ENCODE results near the gene CSTPP1. TPM values are rescaled to one million over a fixed set of nuclear protein-coding genes. Genes with fewer than 3 reads are reported as not detected.

CSTPP1 gene
- total RNA-seq, 1 experiment from 2014 or later, result 11.3 TPM

GRCh38 chr11:47171856-47172255 lies 235.3 kb downstream of the CSTPP1 start:
- Histone ChIP-seq H3K27me3 (replicated peaks) (no peaks in the 10 kb centered on the region), H3K9me3 (replicated peaks) (no peaks in the 10 kb centered on the region), H3K4me3 (no peak overlapping the region), H3K27ac (no peak overlapping the region), H3K4me1 (replicated peaks) (peaks cover 8% of the 10 kb centered on the region), H3K36me3 (peaks cover 90% of the 10 kb centered on the region)
- DNase-seq (ENCODE audit: low read depth in 1 of 2, low spot score in 2 of 2), result no peak

- peaks cover 13% of the 10 kb centered on the region for H3K4me1 ChIP-seq (replicated peaks)
- DNase-seq (ENCODE audit: low read depth in 1 of 2, low spot score in 2 of 2), result no peak
- peaks cover 80% of the 10 kb centered on the region for H3K36me3 ChIP-seq
- H3K4me3 ChIP-seq, result no peak overlapping the region
- H3K27ac ChIP-seq, result no peak overlapping the region
- no peaks in the 10 kb centered on the region for H3K27me3 ChIP-seq (replicated peaks)
- H3K9me3 ChIP-seq (replicated peaks), result no peaks in the 10 kb centered on the region
Observed at GRCh38 chr11:47172740-47173336, 236.3 kb downstream of the CSTPP1 start.

GRCh38 chr11:47175746-47176327 lies 239.3 kb downstream of the CSTPP1 start:
- Histone ChIP-seq H3K4me1 (replicated peaks) (peaks cover 14% of the 10 kb centered on the region), H3K27ac (peak overlapping the region; percentile 84), H3K36me3 (peaks cover 66% of the 10 kb centered on the region), H3K27me3 (replicated peaks) (no peaks in the 10 kb centered on the region), H3K4me3 (peak overlapping the region; percentile 86), H3K9me3 (replicated peaks) (no peaks in the 10 kb centered on the region)
- no peak for DNase-seq (ENCODE audit: low read depth in 1 of 2, low spot score in 2 of 2)

GRCh38 chr11:47176328-47177228 lies 240.0 kb downstream of the CSTPP1 start, which contains the start of gene ARFGAP2:
Gene ARFGAP2, minus strand, starts transcription at chr11:47176879. Its CDS starts 26 bp downstream, at chr11:47176853.
- Histone ChIP-seq H3K36me3 (peaks cover 59% of the 10 kb centered on the region), H3K27ac (peak within 1 kb of the TSS; percentile 84), H3K9me3 (replicated peaks) (no peaks in the 10 kb centered on the region), H3K4me3 (peak within 1 kb of the TSS; percentile 86), H3K4me1 (replicated peaks) (peaks cover 14% of the 10 kb centered on the region), H3K27me3 (replicated peaks) (no peaks in the 10 kb centered on the region)
- peak; percentile 91 to 96 for DNase-seq (ENCODE audit: low read depth in 1 of 2, low spot score in 2 of 2)

GRCh38 chr11:47177229-47177845 lies 240.8 kb downstream of the CSTPP1 start:
- Histone ChIP-seq H3K27ac (peak overlapping the region; percentile 64), H3K4me1 (replicated peaks) (peaks cover 14% of the 10 kb centered on the region), H3K9me3 (replicated peaks) (no peaks in the 10 kb centered on the region), H3K27me3 (replicated peaks) (no peaks in the 10 kb centered on the region), H3K4me3 (peak overlapping the region; percentile 86), H3K36me3 (peaks cover 51% of the 10 kb centered on the region)
- DNase-seq (ENCODE audit: low read depth in 1 of 2, low spot score in 2 of 2), result peak; percentile 80 to 85

DNA sequence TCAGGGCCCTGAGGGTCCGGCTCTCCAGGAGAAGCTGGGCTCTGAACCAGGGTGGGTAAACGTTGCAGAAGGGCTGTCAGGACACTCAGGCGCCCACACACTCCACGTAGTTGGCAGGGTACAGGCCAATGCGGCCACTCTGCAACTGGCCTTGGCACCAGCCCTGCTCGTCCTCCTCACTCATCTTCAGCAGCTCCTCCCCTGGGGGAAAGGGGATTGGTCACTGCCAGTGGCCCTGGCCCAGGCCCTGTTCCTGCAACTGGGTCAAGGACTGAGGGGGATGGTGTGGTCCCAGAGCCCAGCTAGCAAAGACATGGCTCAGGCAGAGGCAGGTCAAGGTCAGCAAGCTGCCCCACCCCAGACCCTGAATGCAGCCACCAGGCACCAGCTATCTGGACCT lies 241.3 kb downstream of the CSTPP1 start:
- no peak overlapping the region for H3K4me3 ChIP-seq

GRCh38 chr11:47178316-47178715 lies 241.8 kb downstream of the CSTPP1 start:
- DNase-seq (ENCODE audit: low read depth in 1 of 2, low spot score in 2 of 2), result no peak
- Histone ChIP-seq H3K9me3 (replicated peaks) (no peaks in the 10 kb centered on the region), H3K27ac (no peak overlapping the region), H3K27me3 (replicated peaks) (no peaks in the 10 kb centered on the region), H3K4me3 (no peak overlapping the region), H3K36me3 (peaks cover 42% of the 10 kb centered on the region), H3K4me1 (replicated peaks) (peaks cover 14% of the 10 kb centered on the region)

More for the DNA sequence above, 241.3 kb downstream of the CSTPP1 start:
- no peak overlapping the region for H3K27ac ChIP-seq
- no peaks in the 10 kb centered on the region for H3K9me3 ChIP-seq (replicated peaks)
- peaks cover 14% of the 10 kb centered on the region for H3K4me1 ChIP-seq (replicated peaks)
- H3K36me3 ChIP-seq, result peaks cover 46% of the 10 kb centered on the region
- DNase-seq (ENCODE audit: low read depth in 1 of 2, low spot score in 2 of 2), result no peak
- no peaks in the 10 kb centered on the region for H3K27me3 ChIP-seq (replicated peaks)

DNA sequence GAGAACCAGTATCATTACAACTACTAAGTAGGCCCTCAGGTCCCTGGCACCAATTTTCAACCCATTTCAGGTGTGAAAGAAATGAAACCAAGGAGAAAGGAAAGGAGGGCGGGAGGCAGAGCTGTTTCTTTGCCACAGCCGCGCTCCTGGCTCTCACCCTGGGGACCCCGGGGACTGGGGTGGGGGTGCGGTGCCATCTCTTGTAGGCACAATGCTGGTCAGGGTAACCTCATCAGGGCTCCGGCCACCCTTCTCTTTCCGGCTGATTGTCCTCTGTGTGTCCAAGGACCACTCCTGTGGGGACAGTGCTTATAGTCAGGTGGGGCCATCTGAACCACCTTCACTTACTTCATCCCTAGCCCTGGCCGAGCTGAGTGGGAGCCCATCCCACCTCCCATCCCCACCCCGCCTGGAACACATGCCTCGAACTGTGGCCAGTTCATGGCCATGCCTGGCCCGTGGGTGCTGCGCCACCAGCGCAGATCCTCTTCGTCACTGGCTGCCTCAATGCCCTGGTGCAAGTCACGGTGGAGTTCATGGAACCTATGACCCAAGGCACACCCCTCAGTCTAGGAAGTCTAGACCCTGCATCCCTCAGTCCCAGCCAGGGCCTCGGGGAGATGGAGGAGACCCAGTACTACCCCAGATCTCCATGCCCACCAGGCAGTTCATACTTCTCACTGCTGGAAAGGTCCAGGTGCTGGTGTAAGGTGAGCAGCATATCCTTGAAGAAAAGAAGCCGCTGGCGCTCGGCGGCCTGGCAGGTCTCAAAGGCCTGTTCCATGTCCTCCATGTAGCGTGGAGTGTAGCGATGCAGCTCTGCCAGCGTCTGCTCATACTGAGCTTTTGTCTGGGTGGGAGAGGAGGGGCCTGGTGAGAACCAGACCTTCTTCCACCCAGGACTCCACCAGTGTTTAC lies 242.4 kb downstream of the CSTPP1 start:
- Histone ChIP-seq H3K4me3 (no peak overlapping the region), H3K36me3 (peaks cover 37% of the 10 kb centered on the region), H3K4me1 (replicated peaks) (peaks cover 14% of the 10 kb centered on the region), H3K9me3 (replicated peaks) (no peaks in the 10 kb centered on the region), H3K27me3 (replicated peaks) (no peaks in the 10 kb centered on the region), H3K27ac (no peak overlapping the region)
- no peak for DNase-seq (ENCODE audit: low read depth in 1 of 2, low spot score in 2 of 2)

- Histone ChIP-seq H3K36me3 (peaks cover 34% of the 10 kb centered on the region), H3K4me3 (no peak overlapping the region), H3K9me3 (replicated peaks) (no peaks in the 10 kb centered on the region), H3K4me1 (replicated peaks) (peaks cover 14% of the 10 kb centered on the region), H3K27me3 (replicated peaks) (no peaks in the 10 kb centered on the region), H3K27ac (no peak overlapping the region)
- DNase-seq (ENCODE audit: low read depth in 1 of 2, low spot score in 2 of 2), result peak in 1 of 2 experiments; percentile 63
Observed at GRCh38 chr11:47179655-47179991, 243.1 kb downstream of the CSTPP1 start.

- no peaks in the 10 kb centered on the region for H3K9me3 ChIP-seq (replicated peaks)
- DNase-seq (ENCODE audit: low read depth in 1 of 2, low spot score in 2 of 2), result no peak
- peaks cover 18% of the 10 kb centered on the region for H3K4me1 ChIP-seq (replicated peaks)
- H3K27me3 ChIP-seq (replicated peaks), result no peaks in the 10 kb centered on the region
- H3K27ac ChIP-seq, result no peak overlapping the region
- peaks cover 28% of the 10 kb centered on the region for H3K36me3 ChIP-seq
- no peak overlapping the region for H3K4me3 ChIP-seq
Observed at GRCh38 chr11:47180006-47180787, 243.6 kb downstream of the CSTPP1 start.

DNA sequence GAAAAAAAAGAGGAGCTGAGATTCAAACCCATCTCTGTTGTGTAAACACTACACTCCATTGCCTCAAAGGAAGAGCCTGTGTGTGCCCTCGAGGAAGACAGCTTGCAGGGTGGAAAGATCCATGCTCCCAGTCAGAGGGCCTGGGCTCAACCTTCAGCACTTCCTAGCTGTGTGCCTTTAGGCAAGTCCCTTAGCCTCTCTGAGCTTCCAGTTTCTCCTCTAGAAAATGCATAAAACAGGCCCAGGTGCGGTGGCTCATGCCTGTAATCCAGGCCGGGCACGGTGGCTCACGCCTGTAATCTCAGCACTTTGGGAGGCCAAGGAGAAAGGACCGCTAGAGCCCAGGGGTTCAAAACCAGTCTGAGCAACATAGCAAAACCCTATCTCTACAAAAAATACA lies 244.7 kb downstream of the CSTPP1 start:
- Histone ChIP-seq H3K4me1 (replicated peaks) (peaks cover 19% of the 10 kb centered on the region), H3K36me3 (peaks cover 26% of the 10 kb centered on the region), H3K27ac (no peak overlapping the region), H3K9me3 (replicated peaks) (0 out of 2 replicates have a peak, but pooled peaks cover 4% of the 10 kb centered on the region), H3K4me3 (no peak overlapping the region), H3K27me3 (replicated peaks) (no peaks in the 10 kb centered on the region)
- DNase-seq (ENCODE audit: low read depth in 1 of 2, low spot score in 2 of 2), result no peak

- Histone ChIP-seq H3K4me1 (replicated peaks) (peaks cover 30% of the 10 kb centered on the region), H3K9me3 (replicated peaks) (0 out of 2 replicates have a peak, but pooled peaks cover 4% of the 10 kb centered on the region), H3K36me3 (peaks cover 22% of the 10 kb centered on the region), H3K27ac (no peak overlapping the region), H3K4me3 (no peak overlapping the region), H3K27me3 (replicated peaks) (no peaks in the 10 kb centered on the region)
- DNase-seq (ENCODE audit: low read depth in 1 of 2, low spot score in 2 of 2), result no peak
Observed at GRCh38 chr11:47182380-47182779, 245.8 kb downstream of the CSTPP1 start.
